T-cell (primary cell): ENCODE results near the gene RASGEF1B. TPM values are rescaled to one million over a fixed set of nuclear protein-coding genes. Genes with fewer than 3 reads are reported as not detected.

Experiments used
- ATAC-seq, 4 experiments: fragments of 200-7000 bp in 3 of 4; fragments of 150-1000 bp in 1 of 4; cut with Tn5 transposase; replicated peaks in 1 of 4; 1 replicate in 3 of 4; 2 replicates in 1 of 4; pipeline ENCODE4 v1.10.0; 2021; ENCODE audit warnings: moderate library complexity in 3 of 4, mild to moderate bottlenecking in 2 of 4, moderate number of reproducible peaks in 1 of 4
- CTCF ChIA-PET, 2 donors: fragments of 300-600 bp; sonication (Branson Sonifier 250); formaldehyde crosslinking; loops; one replicate each; lab custom pipeline; 2022; ENCODE audit warnings: antibody characterized with exemption in 2 of 2; lab: Charles Lee
- POLR2A ChIA-PET, 2 donors: fragments of 300-600 bp; sonication (Branson Sonifier 250); formaldehyde crosslinking; loops; one replicate each; lab custom pipeline; 2022; ENCODE audit warnings: antibody characterized with exemption in 2 of 2; lab: Charles Lee
- DNase-seq, 35 experiments: peaks; one replicate each; pipeline versions ENCODE4 v3.0.0 to v3.0.0-alpha.2; 2013 to 2023
- H3K27ac ChIP-seq: one replicate; pipeline ENCODE4 v1.5.1; 2013; ENCODE audit warnings: low read length
- H3K27me3 ChIP-seq, 2 experiments: replicated peaks in 1 of 2; 1 replicate in 1 of 2; 2 replicates in 1 of 2; pipeline versions ENCODE4 v1.6.1 to v1.7.0; 2013; ENCODE audit warnings: low read length in 1 of 2, mixed read lengths in 1 of 2; ENCODE audit not compliant: control insufficient read depth in 2 of 2, insufficient read depth in 2 of 2; ENCODE audit errors: extremely low read depth in 1 of 2
- H3K36me3 ChIP-seq, 2 donors: 1 replicate in 1 of 2; 2 replicates in 1 of 2; pipeline versions ENCODE4 v1.6.1 to v1.7.0; 2013; ENCODE audit warnings: low read length in 1 of 2; ENCODE audit not compliant: control insufficient read depth in 2 of 2, insufficient read depth in 1 of 2; ENCODE audit errors: extremely low read depth in 1 of 2
- H3K4me1 ChIP-seq, 2 experiments: 1 replicate in 1 of 2; 2 replicates in 1 of 2; pipeline versions ENCODE4 v1.6.1 to v1.7.0; 2013; ENCODE audit warnings: low read length in 2 of 2, mixed read lengths in 1 of 2; ENCODE audit not compliant: insufficient read depth in 2 of 2, control insufficient read depth in 1 of 2; ENCODE audit errors: extremely low read depth in 1 of 2
- H3K4me3 ChIP-seq, 2 donors: 1 replicate in 1 of 2; 2 replicates in 1 of 2; pipeline versions ENCODE4 v1.5.1 to v1.7.0; 2013; ENCODE audit warnings: mild to moderate bottlenecking in 2 of 2, low read length in 1 of 2, moderate library complexity in 1 of 2; ENCODE audit not compliant: control insufficient read depth in 1 of 2; ENCODE audit errors: extremely low read depth in 1 of 2
- H3K9me3 ChIP-seq: 2 replicates; pipeline ENCODE4 v1.7.0; 2013
- H3K27ac Mint-ChIP-seq, 2 donors: one replicate each; pipeline ENCODE4 v1.8.0; 2020 to 2021; ENCODE audit warnings: mild to moderate bottlenecking in 2 of 2, mixed read lengths in 2 of 2
- H3K27me3 Mint-ChIP-seq, 2 donors: one replicate each; pipeline ENCODE4 v1.8.0; 2021 to 2022; ENCODE audit warnings: mixed read lengths in 2 of 2
- H3K36me3 Mint-ChIP-seq: one replicate; pipeline ENCODE4 v1.8.0; 2021; ENCODE audit warnings: mixed read lengths
- H3K4me1 Mint-ChIP-seq, 3 donors: one replicate each; pipeline ENCODE4 v1.8.0; 2020 to 2022; ENCODE audit warnings: mixed read lengths in 3 of 3, mild to moderate bottlenecking in 1 of 3
- H3K4me3 Mint-ChIP-seq, 3 donors: one replicate each; pipeline ENCODE4 v1.8.0; 2020 to 2022; ENCODE audit warnings: mild to moderate bottlenecking in 3 of 3, mixed read lengths in 3 of 3, moderate library complexity in 3 of 3
- H3K9me3 Mint-ChIP-seq, 3 donors: one replicate each; pipeline ENCODE4 v1.8.0; 2020 to 2022; ENCODE audit warnings: mixed read lengths in 3 of 3
- WGBS: methylation state at CpG from one replicate; pipeline ENCODE4 v1.1.5; 2013; ENCODE audit warnings: missing lambda C conversion rate; ENCODE audit not compliant: insufficient coverage; 5-methylcytosine and 5-hydroxymethylcytosine counted together
- total RNA-seq, 35 experiments: library from RNA in 6 of 35; stranded (reverse) in 6 of 35; fragments of 120-200 nt in 1 of 35; gene quantifications; one replicate each; pipeline versions ENCODE4 v1.2.1 to v1.2.4 and lab custom pipeline; 2013 to 2026

The RASGEF1B gene
- total RNA-seq, 5 donors from 2014 or later (not counting 1 experiment from before 2014, with no cell fraction given), result 7.3 to 54.0 (median 8.1) TPM

GRCh38 chr4:81504112-81505003, 32.7 kb upstream of the RASGEF1B start:
- H3K27me3 ChIP-seq, result no peaks in the 10 kb centered on the region
- ChIA-PET CTCF (interaction anchor here in 1 of 2 donors (1.0 kb wide), 1 partner anchor 32 kb away, joined by 3 read pairs; the partner anchor contains the start of gene RASGEF1B), POLR2A (interaction anchor here in 1 of 2 donors (1.0 to 2.1 kb wide), 2 partner anchors 9 to 33 kb away, joined by 3 to 19 read pairs; partner anchors contain the start of gene RASGEF1B)
- Mint-ChIP-seq H3K9me3 (no peaks in the 10 kb centered on the region), H3K4me1 (peaks cover 29 to 50% (median 47%) of the 10 kb centered on the region in 3 donors), H3K27me3 (no peaks in the 10 kb centered on the region), H3K4me3 (peak overlapping the region in 1 of 3 donors; percentile 59), H3K36me3 (no peaks in the 10 kb centered on the region), H3K27ac (peak overlapping the region; percentile 82 to 88)
- H3K27ac ChIP-seq, result peak overlapping the region; percentile 67
- 25% methylated on average over 1 of the region's 6 CpGs for WGBS
- H3K9me3 ChIP-seq, result no peaks in the 10 kb centered on the region
- DNase-seq, result peak in 7 of 35 experiments; percentile 4 to 46 (median 7)
- peaks cover 21 to 26% of the 10 kb centered on the region in 2 experiments for H3K4me1 ChIP-seq
- peak; percentile 5 to 42 (median 14) for ATAC-seq
- H3K4me3 ChIP-seq, result no peak overlapping the region
- no peaks in the 10 kb centered on the region for H3K36me3 ChIP-seq

GRCh38 chr4:81503586-81503985, 31.9 kb upstream of the RASGEF1B start:
- no peak overlapping the region for H3K27ac ChIP-seq
- ChIA-PET POLR2A (interaction anchor here in 1 of 2 donors (1.0 kb wide), 1 partner anchor 8 kb away, joined by 3 read pairs; no protein-coding TSS in a partner anchor), CTCF (interaction anchor here (0.5 to 1.0 kb wide), 3 partner anchors 10 to 32 kb away, joined by 3 read pairs; partner anchors contain the start of gene RASGEF1B (in 1 of the 2))

GRCh38 chr4:81502564-81502963, 30.9 kb upstream of the RASGEF1B start:
- no peak for ATAC-seq
- Mint-ChIP-seq H3K27me3 (no peaks in the 10 kb centered on the region), H3K36me3 (no peaks in the 10 kb centered on the region), H3K4me3 (no peak overlapping the region), H3K9me3 (no peaks in the 10 kb centered on the region), H3K4me1 (peaks cover 26 to 41% (median 38%) of the 10 kb centered on the region in 3 donors), H3K27ac (no peak overlapping the region)
- 86% methylated on average over 2 of the region's 4 CpGs for WGBS
- DNase-seq, result no peak
- H3K4me1 ChIP-seq, result peaks cover 20 to 26% of the 10 kb centered on the region in 2 experiments
- no peak overlapping the region for H3K4me3 ChIP-seq
- H3K9me3 ChIP-seq, result no peaks in the 10 kb centered on the region
- H3K27ac ChIP-seq, result no peak overlapping the region
- POLR2A ChIA-PET, result interaction anchor here in 1 of 2 donors (1.4 kb wide), 1 partner anchor 32 kb away, joined by 6 read pairs; no protein-coding TSS in a partner anchor
- no peaks in the 10 kb centered on the region for H3K36me3 ChIP-seq
- CTCF ChIA-PET, result interaction anchor here in 1 of 2 donors (1.4 kb wide), 1 partner anchor 10 kb away, joined by 3 read pairs; no protein-coding TSS in a partner anchor
- no peaks in the 10 kb centered on the region for H3K27me3 ChIP-seq

More at GRCh38 chr4:81503586-81503985, 31.9 kb upstream of the RASGEF1B start:
- H3K4me1 Mint-ChIP-seq, result peaks cover 29 to 47% (median 44%) of the 10 kb centered on the region in 3 donors
- H3K4me3 Mint-ChIP-seq, result no peak overlapping the region
- Histone ChIP-seq H3K4me1 (peaks cover 20 to 26% of the 10 kb centered on the region in 2 experiments), H3K36me3 (no peaks in the 10 kb centered on the region), H3K9me3 (no peaks in the 10 kb centered on the region), H3K4me3 (no peak overlapping the region), H3K27me3 (no peaks in the 10 kb centered on the region)
- no peaks in the 10 kb centered on the region for H3K36me3 Mint-ChIP-seq
- no peak for DNase-seq
- no peak for ATAC-seq
- 97% methylated on average over 2 of the region's 4 CpGs for WGBS
- no peaks in the 10 kb centered on the region for H3K9me3 Mint-ChIP-seq
- no peaks in the 10 kb centered on the region for H3K27me3 Mint-ChIP-seq
- H3K27ac Mint-ChIP-seq, result no peak overlapping the region

DNA sequence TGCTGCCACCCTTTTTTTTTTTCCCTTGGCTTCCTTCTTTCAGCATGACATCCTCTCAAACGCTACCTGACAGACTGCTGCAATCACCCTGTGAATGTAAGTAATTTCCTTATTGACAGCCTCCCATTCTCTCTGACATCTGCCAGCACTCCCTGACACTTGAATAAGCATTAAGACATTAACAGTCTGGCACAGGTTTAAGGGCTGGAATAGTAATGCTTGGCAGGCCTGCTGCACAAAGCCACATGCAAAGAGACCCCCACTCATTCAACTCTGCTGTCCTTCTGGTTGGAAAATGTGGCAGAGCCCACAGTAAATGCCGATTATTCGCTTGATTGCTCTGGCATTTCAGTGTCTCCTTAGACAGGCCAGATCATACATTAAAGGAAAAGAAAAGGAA, 28.1 kb upstream of the RASGEF1B start:
- H3K27me3 Mint-ChIP-seq, result no peaks in the 10 kb centered on the region
- CTCF ChIA-PET, result no interaction called here
- H3K27me3 ChIP-seq, result no peaks in the 10 kb centered on the region
- DNase-seq (no peak), ATAC-seq (no peak)
- no peak overlapping the region for H3K4me3 ChIP-seq
- no peaks in the 10 kb centered on the region for H3K9me3 Mint-ChIP-seq
- no peaks in the 10 kb centered on the region for H3K36me3 ChIP-seq
- no peaks in the 10 kb centered on the region for H3K9me3 ChIP-seq
- no peak overlapping the region for H3K4me3 Mint-ChIP-seq
- 100% methylated on average over 1 of the region's 3 CpGs for WGBS
- peaks cover 20 to 28% (median 26%) of the 10 kb centered on the region in 3 donors for H3K4me1 Mint-ChIP-seq
- H3K27ac ChIP-seq, result no peak overlapping the region
- peaks cover 4 to 16% of the 10 kb centered on the region in 2 experiments for H3K4me1 ChIP-seq
- H3K36me3 Mint-ChIP-seq, result no peaks in the 10 kb centered on the region
- H3K27ac Mint-ChIP-seq, result peak overlapping the region in 1 of 2 donors; percentile 7
- POLR2A ChIA-PET, result interaction anchor here in 1 of 2 donors (0.7 kb wide), 1 partner anchor 10 kb away, joined by 5 read pairs; no protein-coding TSS in a partner anchor

DNA sequence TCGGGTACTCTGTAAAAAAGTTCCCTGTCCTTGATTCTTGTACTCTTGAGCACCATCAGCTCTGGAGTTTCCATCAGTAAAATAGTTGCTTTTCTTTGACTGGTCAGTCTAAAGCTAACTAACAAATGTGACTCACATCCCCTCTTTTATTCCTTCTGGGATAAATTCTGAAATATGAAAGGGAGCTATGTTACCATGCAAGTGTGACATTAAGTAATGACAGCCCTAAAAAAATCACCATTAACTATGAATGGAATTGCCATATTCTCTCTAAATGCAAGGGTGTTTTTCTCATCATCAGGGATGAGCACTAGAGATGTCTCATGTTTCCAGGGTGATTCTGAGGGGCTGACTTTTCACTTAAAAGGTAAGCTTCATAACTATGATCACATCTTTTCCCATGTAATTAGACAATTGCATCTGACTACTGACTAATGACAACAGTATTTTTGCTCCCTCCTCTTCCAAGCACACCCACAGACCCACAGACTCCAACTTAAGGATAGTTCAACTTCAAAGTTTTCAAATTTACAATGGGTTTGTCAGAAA, 26.9 kb upstream of the RASGEF1B start:
- POLR2A ChIA-PET, result interaction anchor here in 1 of 2 donors (0.7 kb wide), 1 partner anchor 14 kb away, joined by 3 read pairs; no protein-coding TSS in a partner anchor
- Mint-ChIP-seq H3K27me3 (no peaks in the 10 kb centered on the region), H3K9me3 (no peaks in the 10 kb centered on the region), H3K36me3 (no peaks in the 10 kb centered on the region), H3K4me3 (no peak overlapping the region), H3K27ac (no peak overlapping the region), H3K4me1 (peaks cover 23 to 27% (median 25%) of the 10 kb centered on the region in 3 donors)
- Histone ChIP-seq H3K4me1 (peaks cover 6 to 21% of the 10 kb centered on the region in 2 experiments), H3K36me3 (no peaks in the 10 kb centered on the region), H3K4me3 (no peak overlapping the region), H3K9me3 (no peaks in the 10 kb centered on the region), H3K27ac (no peak overlapping the region), H3K27me3 (no peaks in the 10 kb centered on the region)
- 57% methylated on average over 1 of the region's 1 CpG for WGBS
- no peak for ATAC-seq
- CTCF ChIA-PET, result interaction anchor here (0.6 to 1.5 kb wide), 3 partner anchors 17 to 109 kb away, joined by 3 to 4 read pairs (median 4); no protein-coding TSS in a partner anchor
- no peak for DNase-seq

- H3K36me3 ChIP-seq, result no peaks in the 10 kb centered on the region
- CTCF ChIA-PET, result interaction anchor here in 1 of 2 donors (1.3 to 1.5 kb wide), 2 partner anchors 17 to 30 kb away, joined by 4 read pairs; no protein-coding TSS in a partner anchor
- no peak for ATAC-seq
- no peak overlapping the region for H3K27ac ChIP-seq
- no peak for DNase-seq
- Mint-ChIP-seq H3K9me3 (no peaks in the 10 kb centered on the region), H3K4me3 (no peak overlapping the region), H3K27ac (no peak overlapping the region), H3K4me1 (peaks cover 26 to 31% (median 30%) of the 10 kb centered on the region in 3 donors), H3K36me3 (no peaks in the 10 kb centered on the region), H3K27me3 (no peaks in the 10 kb centered on the region)
- no peaks in the 10 kb centered on the region for H3K9me3 ChIP-seq
- POLR2A ChIA-PET, result no interaction called here
- no peaks in the 10 kb centered on the region for H3K27me3 ChIP-seq
- no peak overlapping the region for H3K4me3 ChIP-seq
- peaks cover 8 to 27% of the 10 kb centered on the region in 2 experiments for H3K4me1 ChIP-seq
- no CpG with 5 or more reads among the region's 2 CpGs for WGBS
Measured at GRCh38 chr4:81498046-81498445, 26.3 kb upstream of the RASGEF1B start.
